Peyer's patch (tissue), 4 donors: ENCODE measurements around the gene ARHGAP35.

Source experiments
- POLR2A ChIP-seq, 2 donors: fragments of 450-650 bp; IDR thresholded peaks; one replicate each; pipeline ENCODE4 v1.5.1; 2017; ENCODE audit warnings: antibody characterized with exemption in 2 of 2, mild to moderate bottlenecking in 2 of 2, moderate library complexity in 2 of 2
- TF ChIP-seq, protein P1 (sequence below), 6 experiments: fragments of 450-650 bp in 4 of 6; fragments of 200-600 bp in 2 of 6; sonication (generic) in 1 of 6; IDR thresholded peaks; one replicate each; pipeline ENCODE4 v1.5.1; 2017 to 2019; ENCODE audit warnings: antibody characterized with exemption in 6 of 6, mild to moderate bottlenecking in 3 of 6, moderate library complexity in 1 of 6

DNA sequence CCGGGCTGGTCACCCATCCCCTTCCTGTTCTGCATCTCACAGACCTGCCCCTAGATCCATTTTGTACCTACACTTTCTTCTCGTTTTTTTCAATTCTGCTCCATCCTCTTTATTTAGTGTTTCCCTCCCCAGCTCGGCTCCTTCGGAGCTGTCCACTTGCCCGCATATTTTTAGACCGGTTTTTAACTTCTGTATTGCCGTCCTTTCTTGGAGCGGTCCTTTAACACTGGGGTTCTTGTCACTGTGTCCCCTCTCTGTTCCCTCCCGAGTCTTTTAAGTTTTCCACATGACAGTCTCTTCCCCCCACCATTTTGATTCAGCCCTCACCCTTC, 1.7 kb downstream of the ARHGAP35 start:
- TF ChIP-seq, protein P1, sequence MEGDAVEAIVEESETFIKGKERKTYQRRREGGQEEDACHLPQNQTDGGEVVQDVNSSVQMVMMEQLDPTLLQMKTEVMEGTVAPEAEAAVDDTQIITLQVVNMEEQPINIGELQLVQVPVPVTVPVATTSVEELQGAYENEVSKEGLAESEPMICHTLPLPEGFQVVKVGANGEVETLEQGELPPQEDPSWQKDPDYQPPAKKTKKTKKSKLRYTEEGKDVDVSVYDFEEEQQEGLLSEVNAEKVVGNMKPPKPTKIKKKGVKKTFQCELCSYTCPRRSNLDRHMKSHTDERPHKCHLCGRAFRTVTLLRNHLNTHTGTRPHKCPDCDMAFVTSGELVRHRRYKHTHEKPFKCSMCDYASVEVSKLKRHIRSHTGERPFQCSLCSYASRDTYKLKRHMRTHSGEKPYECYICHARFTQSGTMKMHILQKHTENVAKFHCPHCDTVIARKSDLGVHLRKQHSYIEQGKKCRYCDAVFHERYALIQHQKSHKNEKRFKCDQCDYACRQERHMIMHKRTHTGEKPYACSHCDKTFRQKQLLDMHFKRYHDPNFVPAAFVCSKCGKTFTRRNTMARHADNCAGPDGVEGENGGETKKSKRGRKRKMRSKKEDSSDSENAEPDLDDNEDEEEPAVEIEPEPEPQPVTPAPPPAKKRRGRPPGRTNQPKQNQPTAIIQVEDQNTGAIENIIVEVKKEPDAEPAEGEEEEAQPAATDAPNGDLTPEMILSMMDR (IDR thresholded peaks at IDR 0.05): no peak
- no peak for TF ChIP-seq POLR2A (IDR thresholded peaks at IDR 0.05)
